Neural cell (in vitro differentiated cells): ENCODE measurements around the gene OR2W1.

Experiments used
- CTCF ChIP-seq: fragments of 450-650 bp; IDR thresholded peaks from 2 replicates; pipeline ENCODE4 v1.5.1; 2014; ENCODE audit warnings: antibody characterized with exemption, mild to moderate bottlenecking, moderate library complexity; ENCODE audit not compliant: poor library complexity, severe bottlenecking
- EP300 ChIP-seq: fragments of 450-650 bp; conservative IDR thresholded peaks from 2 replicates; pipeline ENCODE4 v1.6.1; 2014; ENCODE audit warnings: antibody characterized with exemption, mild to moderate bottlenecking, moderate library complexity; ENCODE audit not compliant: poor library complexity, severe bottlenecking
- EZH2 ChIP-seq: fragments of 200-600, 300-800 bp; shearing (Covaris generic), sonication (generic); IDR thresholded peaks from 2 replicates; pipeline ENCODE4 v1.6.1; 2014; ENCODE audit warnings: antibody characterized with exemption, low read length, borderline replicate concordance, mild to moderate bottlenecking; ENCODE audit not compliant: insufficient read depth, poor library complexity, severe bottlenecking
- MXI1 ChIP-seq: fragments of 450-650 bp; conservative IDR thresholded peaks from 2 replicates; pipeline ENCODE4 v1.6.1; 2014; ENCODE audit warnings: antibody characterized with exemption, mild to moderate bottlenecking; ENCODE audit not compliant: poor library complexity, severe bottlenecking
- POLR2AphosphoS5 ChIP-seq: IDR thresholded peaks from 2 replicates; pipeline ENCODE4 v1.6.1; 2012
- REST ChIP-seq: IDR thresholded peaks from 2 replicates; pipeline ENCODE4 v1.6.1; 2012; ENCODE audit warnings: borderline replicate concordance
- SMC3 ChIP-seq: fragments of 450-650 bp; conservative IDR thresholded peaks from 2 replicates; pipeline ENCODE4 v1.6.1; 2014; ENCODE audit warnings: antibody characterized with exemption, mild to moderate bottlenecking, moderate library complexity; ENCODE audit not compliant: poor library complexity
- TAF1 ChIP-seq: IDR thresholded peaks from 2 replicates; pipeline ENCODE4 v1.6.1; 2012; ENCODE audit warnings: low read depth

- TF ChIP-seq SMC3 (no peak), EP300 (no peak), CTCF (no peak), TAF1 (no peak), POLR2AphosphoS5 (no peak), MXI1 (no peak), EZH2 (no peak), REST (no peak)
These were observed 27.6 kb downstream of the OR2W1 start for GRCh38 chr6:29017428-29017802.
